Measurements from ENCODE around the gene FMNL1. TPM values are rescaled to one million over a fixed set of nuclear protein-coding genes. Genes with fewer than 3 reads are reported as not detected.

Gene FMNL1, protein sequence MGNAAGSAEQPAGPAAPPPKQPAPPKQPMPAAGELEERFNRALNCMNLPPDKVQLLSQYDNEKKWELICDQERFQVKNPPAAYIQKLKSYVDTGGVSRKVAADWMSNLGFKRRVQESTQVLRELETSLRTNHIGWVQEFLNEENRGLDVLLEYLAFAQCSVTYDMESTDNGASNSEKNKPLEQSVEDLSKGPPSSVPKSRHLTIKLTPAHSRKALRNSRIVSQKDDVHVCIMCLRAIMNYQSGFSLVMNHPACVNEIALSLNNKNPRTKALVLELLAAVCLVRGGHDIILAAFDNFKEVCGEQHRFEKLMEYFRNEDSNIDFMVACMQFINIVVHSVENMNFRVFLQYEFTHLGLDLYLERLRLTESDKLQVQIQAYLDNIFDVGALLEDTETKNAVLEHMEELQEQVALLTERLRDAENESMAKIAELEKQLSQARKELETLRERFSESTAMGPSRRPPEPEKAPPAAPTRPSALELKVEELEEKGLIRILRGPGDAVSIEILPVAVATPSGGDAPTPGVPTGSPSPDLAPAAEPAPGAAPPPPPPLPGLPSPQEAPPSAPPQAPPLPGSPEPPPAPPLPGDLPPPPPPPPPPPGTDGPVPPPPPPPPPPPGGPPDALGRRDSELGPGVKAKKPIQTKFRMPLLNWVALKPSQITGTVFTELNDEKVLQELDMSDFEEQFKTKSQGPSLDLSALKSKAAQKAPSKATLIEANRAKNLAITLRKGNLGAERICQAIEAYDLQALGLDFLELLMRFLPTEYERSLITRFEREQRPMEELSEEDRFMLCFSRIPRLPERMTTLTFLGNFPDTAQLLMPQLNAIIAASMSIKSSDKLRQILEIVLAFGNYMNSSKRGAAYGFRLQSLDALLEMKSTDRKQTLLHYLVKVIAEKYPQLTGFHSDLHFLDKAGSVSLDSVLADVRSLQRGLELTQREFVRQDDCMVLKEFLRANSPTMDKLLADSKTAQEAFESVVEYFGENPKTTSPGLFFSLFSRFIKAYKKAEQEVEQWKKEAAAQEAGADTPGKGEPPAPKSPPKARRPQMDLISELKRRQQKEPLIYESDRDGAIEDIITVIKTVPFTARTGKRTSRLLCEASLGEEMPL
- 1 to 10 TPM; 3.2 to 7.6 (median 4.2) TPM for total RNA-seq

DNA sequence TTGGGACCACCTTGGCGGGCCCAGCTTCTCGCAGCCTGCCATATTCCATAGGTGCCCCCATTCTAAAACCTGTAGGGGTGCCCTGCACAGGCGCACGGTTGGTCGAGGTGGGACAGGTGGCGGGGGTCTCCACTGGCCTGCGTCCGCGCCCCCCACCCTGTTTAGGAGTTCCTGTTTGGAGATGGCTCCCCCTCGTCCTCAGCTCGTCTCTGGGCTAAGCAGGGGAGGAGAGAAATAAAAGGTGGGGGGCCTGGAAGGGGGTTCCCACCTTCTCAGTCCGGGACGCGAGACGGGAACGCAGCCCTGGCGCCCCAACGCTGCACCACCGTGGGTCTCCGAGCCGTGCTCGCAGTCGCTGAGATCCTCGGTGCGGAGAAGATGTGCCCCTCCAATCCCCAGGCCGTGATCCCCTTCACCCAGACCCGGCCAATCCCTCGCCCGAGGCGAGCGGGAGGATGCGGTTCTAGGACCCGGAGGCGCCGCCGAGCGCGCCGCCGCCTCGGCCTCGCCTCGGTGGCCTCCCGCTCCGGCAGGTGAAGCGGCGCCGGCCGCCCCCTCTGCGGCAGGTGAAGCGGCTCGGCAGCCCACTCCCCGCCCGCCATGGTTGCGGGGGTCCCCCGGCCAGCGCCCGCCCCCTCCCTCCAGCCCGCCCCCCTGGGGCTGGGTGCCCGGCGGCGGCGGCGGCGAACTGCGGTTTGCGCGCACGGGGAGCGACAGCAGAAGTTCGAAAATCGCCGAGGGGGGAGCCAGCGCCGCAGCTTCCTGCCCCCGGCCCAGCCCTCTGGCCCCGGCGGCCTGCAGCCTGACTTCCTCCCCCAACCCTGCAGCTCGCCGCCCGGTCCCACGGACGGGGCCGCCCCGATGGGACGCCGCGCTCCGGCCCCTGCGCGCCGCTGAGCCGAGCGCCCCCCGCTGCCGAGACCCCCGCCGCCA lies at the start of gene FMNL1:
Gene FMNL1, plus strand, starts transcription at position 805 of the 933 bp plus-strand sequence. CDS start 240 bp downstream, outside the sequence.
- no peaks in the 10 kb centered on the region for H3K9me3 ChIP-seq
- WGBS, 2 donors, result 10 to 43% methylated on average over 5 to 31 of the region's 98 CpGs
- peak within 1 kb of the TSS in 1 of 3 donors; percentile 39 for H3K4me3 ChIP-seq (replicated peaks in 1 of 3)
- no peak within 1 kb of the TSS for H3K27ac ChIP-seq
- no peaks in the 10 kb centered on the region for H3K27me3 ChIP-seq
- TF ChIP-seq CTCF (IDR thresholded peaks at IDR 0.05) (no peak), POLR2A (IDR thresholded peaks at IDR 0.05) (no peak)
- intact Hi-C loops (cut with DNase I), result loop anchor here (5.0 kb wide), 1 partner anchor 56 kb away; no protein-coding TSS in a partner anchor
- DNase-seq, result peak in 1 of 2 donors; percentile 31
- no peaks in the 10 kb centered on the region for H3K36me3 ChIP-seq
- H3K4me1 ChIP-seq, result peaks cover 0 to 10% of the 10 kb centered on the region in 2 donors

- intact Hi-C loops (cut with DNase I), result no loop called here
- no peak for DNase-seq
- H3K4me1 ChIP-seq, result peaks cover 28 to 45% of the 10 kb centered on the region in 2 donors
Measured at GRCh38 chr17:45172232-45172540, 49.5 kb upstream of the FMNL1 start.

GRCh38 chr17:45172541-45173286 lies 49.0 kb upstream of the FMNL1 start:
- WGBS, 2 donors, result 22 to 63% methylated on average over 2 to 10 of the region's 10 CpGs
- TF ChIP-seq CTCF (IDR thresholded peaks at IDR 0.05) (peak in 1 of 6 experiments; percentile 28), POLR2A (IDR thresholded peaks at IDR 0.05) (peak in 1 of 2 donors; percentile 39)
- H3K4me1 ChIP-seq, result peaks cover 28 to 45% of the 10 kb centered on the region in 2 donors
- no peaks in the 10 kb centered on the region for H3K27me3 ChIP-seq
- no peaks in the 10 kb centered on the region for H3K36me3 ChIP-seq
- no peaks in the 10 kb centered on the region for H3K9me3 ChIP-seq
- H3K4me3 ChIP-seq (replicated peaks in 1 of 3), result no peak overlapping the region
- intact Hi-C loops (cut with DNase I), result no loop called here
- peak; percentile 84 to 90 for DNase-seq
- H3K27ac ChIP-seq, result peak overlapping the region; percentile 77 to 98 (median 97)

More at GRCh38 chr17:45172232-45172540, 49.5 kb upstream of the FMNL1 start:
- TF ChIP-seq POLR2A (IDR thresholded peaks at IDR 0.05) (no peak), CTCF (IDR thresholded peaks at IDR 0.05) (no peak)
- Histone ChIP-seq H3K4me3 (replicated peaks in 1 of 3) (no peak overlapping the region), H3K36me3 (no peaks in the 10 kb centered on the region), H3K9me3 (no peaks in the 10 kb centered on the region), H3K27me3 (no peaks in the 10 kb centered on the region), H3K27ac (peak overlapping the region; percentile 77 to 98 (median 97))
- WGBS, 2 donors, result 70 to 71% methylated on average over 5 of the region's 5 CpGs

DNA sequence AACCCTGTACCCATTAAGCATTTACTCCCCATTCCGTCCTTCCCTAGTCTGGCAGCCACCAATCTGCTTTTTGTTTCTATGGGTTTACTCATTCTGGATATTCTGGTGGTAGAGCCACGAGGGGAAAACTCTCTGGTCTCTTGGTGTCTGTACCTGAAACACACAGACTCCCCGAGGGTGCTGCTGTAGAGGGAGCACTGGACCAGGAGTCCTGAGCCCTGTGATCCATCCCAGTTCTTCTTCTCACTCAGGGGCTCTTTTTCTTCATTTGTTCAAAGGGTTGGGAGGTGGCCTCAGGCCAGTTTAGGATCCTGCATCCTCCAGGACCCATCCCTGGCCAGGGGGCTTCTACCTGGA lies 45.9 kb upstream of the FMNL1 start:
- 89 to 91% methylated on average over 3 of the region's 3 CpGs for WGBS, 2 donors
- no peaks in the 10 kb centered on the region for H3K9me3 ChIP-seq
- peak overlapping the region in 1 of 3 donors; percentile 29 for H3K27ac ChIP-seq
- intact Hi-C loops (cut with DNase I), result no loop called here
- no peak for DNase-seq
- TF ChIP-seq CTCF (IDR thresholded peaks at IDR 0.05), result no peak
- no peaks in the 10 kb centered on the region for H3K27me3 ChIP-seq
- no peak overlapping the region for H3K4me3 ChIP-seq (replicated peaks in 1 of 3)
- peaks cover 26 to 39% of the 10 kb centered on the region in 2 donors for H3K4me1 ChIP-seq
- H3K36me3 ChIP-seq, result no peaks in the 10 kb centered on the region
